HEK293 (cell line): Measurements from ENCODE around the gene PPOX.

Source experiments
- CTCF ChIA-PET: fragments of 350-600 bp; formaldehyde crosslinking; extraction: SDS; loops from one replicate; lab custom pipeline; 2021; ENCODE audit warnings: antibody characterized with exemption; lab: Yijun Ruan, JAX
- POLR2A ChIA-PET: fragments of 300-600 bp; formaldehyde crosslinking; extraction: SDS; loops from one replicate; lab custom pipeline; 2020; ENCODE audit warnings: antibody characterized with exemption, inconsistent platforms; lab: Yijun Ruan, JAX
- H3K27ac ChIP-seq: fragments of 200-500 bp; sonication (Bioruptor generic); 2 replicates; pipeline ENCODE4 v1.5.1; 2014; ENCODE audit warnings: low read depth, low read length, control low read depth, inconsistent platforms; ENCODE audit errors: extremely low read depth
- H3K36me3 ChIP-seq, 2 experiments: fragments of 200-500 bp in 1 of 2; sonication (Bioruptor generic) in 1 of 2; 1 replicate in 1 of 2; 2 replicates in 1 of 2; pipeline ENCODE4 v1.5.1; 2014 to 2017; ENCODE audit warnings: inconsistent platforms in 2 of 2, low read length in 2 of 2; ENCODE audit not compliant: control insufficient read depth in 2 of 2, insufficient read depth in 1 of 2
- H3K4me1 ChIP-seq: fragments of 200-500 bp; sonication (Bioruptor generic); 2 replicates; pipeline ENCODE4 v1.5.1; 2014; ENCODE audit warnings: mild to moderate bottlenecking, low read length, inconsistent platforms; ENCODE audit not compliant: control insufficient read depth, insufficient read depth
- H3K4me3 ChIP-seq: 2 replicates; pipeline ENCODE4 v1.5.1; 2011; ENCODE audit warnings: low read depth, mild to moderate bottlenecking, control low read depth, low read length, moderate library complexity
- H3K9me3 ChIP-seq: fragments of 200-500 bp; sonication (Bioruptor generic); 2 replicates; pipeline ENCODE4 v1.5.1; 2014; ENCODE audit warnings: low read depth, low read length, inconsistent platforms; ENCODE audit not compliant: control insufficient read depth, insufficient read depth
- AEBP2 ChIP-seq: fragments of 450-650 bp; formaldehyde crosslinking; IDR thresholded peaks from 2 replicates; pipeline ENCODE4 v1.5.1; 2016; ENCODE audit warnings: missing biosample characterization, missing genetic modification characterization, borderline replicate concordance
- ELK4 ChIP-seq: IDR thresholded peaks from 2 replicates; pipeline ENCODE4 v1.6.1; 2011; ENCODE audit warnings: mild to moderate bottlenecking, low read depth, low read length, borderline replicate concordance
- PATZ1 ChIP-seq: fragments of 450-650 bp; formaldehyde crosslinking; IDR thresholded peaks from 2 replicates; pipeline ENCODE4 v1.5.1; 2016; ENCODE audit warnings: missing biosample characterization, missing genetic modification characterization
- SP7 ChIP-seq: fragments of 450-650 bp; formaldehyde crosslinking; IDR thresholded peaks from 2 replicates; pipeline ENCODE4 v1.5.1; 2016; ENCODE audit warnings: missing biosample characterization, missing genetic modification characterization
- ZBTB8A ChIP-seq: fragments of 450-650 bp; formaldehyde crosslinking; IDR thresholded peaks from 2 replicates; pipeline ENCODE4 v1.5.1; 2016; ENCODE audit warnings: missing biosample characterization, missing genetic modification characterization
- ZFP3 ChIP-seq: fragments of 450-650 bp; formaldehyde crosslinking; IDR thresholded peaks from 2 replicates; pipeline ENCODE4 v1.5.1; 2016; ENCODE audit warnings: low read depth, missing biosample characterization, missing genetic modification characterization
- ZNF184 ChIP-seq: fragments of 450-650 bp; IDR thresholded peaks from 2 replicates; pipeline ENCODE4 v1.5.1; 2018; ENCODE audit warnings: missing biosample characterization, mild to moderate bottlenecking, missing genetic modification characterization
- ZNF239 ChIP-seq: fragments of 450-650 bp; formaldehyde crosslinking; IDR thresholded peaks from 2 replicates; pipeline ENCODE4 v1.5.1; 2016; ENCODE audit warnings: missing biosample characterization, missing genetic modification characterization
- ZNF423 ChIP-seq: fragments of 450-650 bp; formaldehyde crosslinking; IDR thresholded peaks from 2 replicates; pipeline ENCODE4 v1.5.1; 2016; ENCODE audit warnings: missing biosample characterization, missing genetic modification characterization
- ZNF629 ChIP-seq: fragments of 450-650 bp; formaldehyde crosslinking; IDR thresholded peaks from 2 replicates; pipeline ENCODE4 v1.5.1; 2017; ENCODE audit warnings: missing biosample characterization, missing genetic modification characterization
- ZNF776 ChIP-seq: fragments of 450-650 bp; formaldehyde crosslinking; IDR thresholded peaks from 2 replicates; pipeline ENCODE4 v1.5.0; 2017; ENCODE audit warnings: missing biosample characterization, missing genetic modification characterization, borderline replicate concordance
- ZSCAN18 ChIP-seq: fragments of 450-650 bp; formaldehyde crosslinking; IDR thresholded peaks from 2 replicates; pipeline ENCODE4 v1.5.1; 2016; ENCODE audit warnings: missing biosample characterization, missing genetic modification characterization
- ZSCAN23 ChIP-seq: fragments of 450-650 bp; formaldehyde crosslinking; IDR thresholded peaks from 2 replicates; pipeline ENCODE4 v1.5.1; 2016; ENCODE audit warnings: missing biosample characterization, missing genetic modification characterization
- TF ChIP-seq, protein P1 (sequence below): fragments of 450-650 bp; formaldehyde crosslinking; IDR thresholded peaks from 2 replicates; pipeline ENCODE4 v1.5.1; 2016; ENCODE audit warnings: missing biosample characterization, missing genetic modification characterization, low read depth
- TF ChIP-seq, protein P2 (sequence below): fragments of 450-650 bp; IDR thresholded peaks from 2 replicates; pipeline ENCODE4 v1.5.1; 2018; ENCODE audit warnings: missing biosample characterization, missing genetic modification characterization

Gene PPOX

DNA sequence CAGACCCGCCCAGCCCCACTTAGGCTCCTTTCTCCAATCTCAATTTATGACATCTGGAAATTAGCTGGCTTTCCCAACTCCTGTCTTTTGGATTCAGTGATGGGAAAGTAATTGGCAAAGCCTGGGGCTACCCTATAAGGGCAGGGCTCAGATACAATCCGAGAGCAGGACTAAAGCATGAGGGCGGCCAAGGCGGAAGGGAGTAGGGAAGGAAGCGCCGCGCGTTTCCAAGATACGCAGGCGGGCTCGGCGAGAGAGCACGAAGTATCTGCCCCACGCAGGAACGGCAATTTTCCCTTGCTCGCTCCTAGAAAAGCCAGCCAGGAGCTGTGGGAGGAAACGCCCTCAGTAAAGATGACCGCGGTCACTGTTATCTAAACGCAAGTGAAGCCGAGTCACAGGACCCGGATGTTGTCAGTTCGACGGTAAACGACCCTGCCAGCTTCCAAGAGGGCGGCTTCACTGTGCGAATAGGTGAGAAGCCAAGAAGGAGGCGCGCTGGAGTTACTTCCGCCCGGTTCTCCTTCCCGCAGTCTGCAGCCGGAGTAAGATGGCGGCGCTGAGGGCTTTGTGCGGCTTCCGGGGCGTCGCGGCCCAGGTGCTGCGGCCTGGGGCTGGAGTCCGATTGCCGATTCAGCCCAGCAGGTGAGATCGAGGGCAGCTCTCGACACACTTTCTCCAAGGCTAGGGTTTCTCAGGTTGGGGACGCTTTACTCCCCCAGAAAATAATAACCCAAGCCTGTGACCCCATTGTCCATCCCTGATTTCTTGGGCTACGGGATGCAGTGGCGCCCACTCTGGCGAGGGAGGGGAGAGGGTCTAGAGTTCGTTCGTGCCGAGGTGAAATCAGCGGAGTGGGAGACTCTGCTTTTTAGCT, 35.8 kb downstream of the PPOX start, which contains the start of gene NDUFS2 (continued):
- TF ChIP-seq ZNF776 (tag by site-specific recombination), result no peak
- TF ChIP-seq PATZ1 (tag by site-specific recombination), result peak; percentile 31; the same call in 1 of the 2 replicates
- TF ChIP-seq ZBTB8A, result peak; percentile 57; the same call in 1 of the 2 replicates
- TF ChIP-seq ZNF629, result peak; percentile 85
- no peak for TF ChIP-seq ZFP3 (tag by site-specific recombination)
- peak; percentile 31; the same call in 1 of the 2 replicates for TF ChIP-seq SP7 (tag by site-specific recombination)

DNA sequence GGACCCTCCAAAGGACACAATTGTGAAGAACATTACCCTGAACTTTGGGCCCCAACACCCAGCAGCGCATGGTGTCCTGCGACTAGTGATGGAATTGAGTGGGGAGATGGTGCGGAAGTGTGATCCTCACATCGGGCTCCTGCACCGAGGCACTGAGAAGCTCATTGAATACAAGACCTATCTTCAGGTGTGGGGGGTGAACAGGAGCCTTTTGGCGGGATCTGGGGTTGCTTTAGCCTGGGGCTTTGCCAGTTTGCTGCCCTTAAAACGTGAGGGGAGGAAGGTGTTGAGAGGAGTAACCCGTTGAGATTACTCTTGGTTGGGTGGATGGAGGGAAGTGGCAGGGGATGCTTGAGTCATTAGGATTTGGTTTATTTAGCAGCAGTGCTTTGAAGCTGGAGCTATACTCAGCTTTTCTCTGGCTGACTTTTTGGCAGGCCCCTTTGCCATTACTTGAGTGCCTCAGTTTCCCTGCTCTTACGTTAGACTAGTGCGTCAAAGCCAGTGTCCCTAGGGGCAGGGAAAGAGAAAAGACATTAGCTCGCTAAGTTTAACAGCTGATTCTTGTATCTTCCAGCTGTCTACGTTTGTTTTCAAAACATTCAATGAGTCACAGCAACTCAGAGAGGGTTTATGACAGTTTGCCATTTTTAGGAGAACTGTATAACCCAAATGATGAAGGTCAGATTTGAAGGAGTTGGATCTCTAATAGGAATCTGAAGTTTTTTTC, 40.4 kb downstream of the PPOX start:
- CTCF ChIA-PET, result interaction anchor here (0.6 to 4.9 kb wide), 7 partner anchors 14 to 196 kb away, joined by 3 to 32 read pairs (median 5); partner anchors contain the start of genes APOA2 and TOMM40L
- H3K4me3 ChIP-seq, result no peak overlapping the region
- POLR2A ChIA-PET, result interaction anchor here (0.6 kb wide), 1 partner anchor 19 kb away, joined by 7 read pairs; the partner anchor contains the start of gene TOMM40L
- no peaks in the 10 kb centered on the region for H3K9me3 ChIP-seq
- TF ChIP-seq, protein P1, sequence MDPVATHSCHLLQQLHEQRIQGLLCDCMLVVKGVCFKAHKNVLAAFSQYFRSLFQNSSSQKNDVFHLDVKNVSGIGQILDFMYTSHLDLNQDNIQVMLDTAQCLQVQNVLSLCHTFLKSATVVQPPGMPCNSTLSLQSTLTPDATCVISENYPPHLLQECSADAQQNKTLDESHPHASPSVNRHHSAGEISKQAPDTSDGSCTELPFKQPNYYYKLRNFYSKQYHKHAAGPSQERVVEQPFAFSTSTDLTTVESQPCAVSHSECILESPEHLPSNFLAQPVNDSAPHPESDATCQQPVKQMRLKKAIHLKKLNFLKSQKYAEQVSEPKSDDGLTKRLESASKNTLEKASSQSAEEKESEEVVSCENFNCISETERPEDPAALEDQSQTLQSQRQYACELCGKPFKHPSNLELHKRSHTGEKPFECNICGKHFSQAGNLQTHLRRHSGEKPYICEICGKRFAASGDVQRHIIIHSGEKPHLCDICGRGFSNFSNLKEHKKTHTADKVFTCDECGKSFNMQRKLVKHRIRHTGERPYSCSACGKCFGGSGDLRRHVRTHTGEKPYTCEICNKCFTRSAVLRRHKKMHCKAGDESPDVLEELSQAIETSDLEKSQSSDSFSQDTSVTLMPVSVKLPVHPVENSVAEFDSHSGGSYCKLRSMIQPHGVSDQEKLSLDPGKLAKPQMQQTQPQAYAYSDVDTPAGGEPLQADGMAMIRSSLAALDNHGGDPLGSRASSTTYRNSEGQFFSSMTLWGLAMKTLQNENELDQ (tag by site-specific recombination), result no peak
- TF ChIP-seq AEBP2 (tag by site-specific recombination), result no peak
- no peak for TF ChIP-seq ELK4
- H3K36me3 ChIP-seq, result peaks cover 38 to 76% of the 10 kb centered on the region in 2 experiments
- H3K4me1 ChIP-seq, result peaks cover under 1% of the 10 kb centered on the region; the same call in 1 of the 2 replicates
- no peak overlapping the region for H3K27ac ChIP-seq

DNA sequence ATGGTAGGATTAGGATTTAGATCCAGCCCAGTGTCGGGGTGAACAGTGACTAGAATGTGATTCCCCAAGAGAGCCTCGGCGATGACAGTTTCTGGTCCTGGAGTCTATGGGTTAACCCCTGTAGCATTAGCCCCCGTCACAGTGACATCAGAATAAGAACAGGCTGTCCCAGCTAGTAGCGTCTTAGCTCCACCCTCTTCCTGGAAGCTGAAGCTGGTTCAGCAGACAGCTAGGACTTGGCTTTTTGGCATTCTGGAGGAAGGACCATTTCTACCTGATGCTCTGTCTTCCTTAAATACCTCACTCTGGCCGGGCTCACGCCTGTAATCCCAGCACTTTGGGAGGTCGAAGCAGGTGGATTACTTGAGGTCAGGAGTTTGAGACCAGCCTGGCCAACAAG, 40.9 kb downstream of the PPOX start:
- Histone ChIP-seq H3K4me3 (no peak overlapping the region), H3K36me3 (peaks cover 43 to 82% of the 10 kb centered on the region in 2 experiments), H3K9me3 (no peaks in the 10 kb centered on the region), H3K4me1 (no peaks in the 10 kb centered on the region), H3K27ac (no peak overlapping the region)
- no peak for TF ChIP-seq ZNF423 (tag by site-specific recombination)
- TF ChIP-seq ZNF239 (tag by site-specific recombination), result no peak
- TF ChIP-seq, protein P2, sequence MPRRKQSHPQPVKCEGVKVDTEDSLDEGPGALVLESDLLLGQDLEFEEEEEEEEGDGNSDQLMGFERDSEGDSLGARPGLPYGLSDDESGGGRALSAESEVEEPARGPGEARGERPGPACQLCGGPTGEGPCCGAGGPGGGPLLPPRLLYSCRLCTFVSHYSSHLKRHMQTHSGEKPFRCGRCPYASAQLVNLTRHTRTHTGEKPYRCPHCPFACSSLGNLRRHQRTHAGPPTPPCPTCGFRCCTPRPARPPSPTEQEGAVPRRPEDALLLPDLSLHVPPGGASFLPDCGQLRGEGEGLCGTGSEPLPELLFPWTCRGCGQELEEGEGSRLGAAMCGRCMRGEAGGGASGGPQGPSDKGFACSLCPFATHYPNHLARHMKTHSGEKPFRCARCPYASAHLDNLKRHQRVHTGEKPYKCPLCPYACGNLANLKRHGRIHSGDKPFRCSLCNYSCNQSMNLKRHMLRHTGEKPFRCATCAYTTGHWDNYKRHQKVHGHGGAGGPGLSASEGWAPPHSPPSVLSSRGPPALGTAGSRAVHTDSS (tag by site-specific recombination), result no peak
- TF ChIP-seq ZSCAN18, result no peak
- TF ChIP-seq ZNF184 (tag by site-specific recombination), result no peak
- no peak for TF ChIP-seq ZSCAN23 (tag by site-specific recombination)
- ChIA-PET CTCF (interaction anchor here (1.6 to 6.8 kb wide), 3 partner anchors 14 to 175 kb away, joined by 5 to 82 read pairs (median 31); partner anchors contain the start of genes APOA2 and TOMM40L), POLR2A (interaction anchor here (0.6 kb wide), 1 partner anchor 19 kb away, joined by 7 read pairs; the partner anchor contains the start of gene TOMM40L)
